Activated naive CD4-positive, alpha-beta T cell (primary cell): ENCODE data around the gene SLC11A2.
"Not testable (repeated sequence)": the region's sequence is repeated elsewhere in the genome, so short reads cannot be mapped to it uniquely, and the experiment has no call there.

Experiments
- DNase-seq, 4 experiments: peaks; one replicate each; lab custom pipeline; 2025; lab: John Stamatoyannopoulos, UW

Gene SLC11A2

DNA sequence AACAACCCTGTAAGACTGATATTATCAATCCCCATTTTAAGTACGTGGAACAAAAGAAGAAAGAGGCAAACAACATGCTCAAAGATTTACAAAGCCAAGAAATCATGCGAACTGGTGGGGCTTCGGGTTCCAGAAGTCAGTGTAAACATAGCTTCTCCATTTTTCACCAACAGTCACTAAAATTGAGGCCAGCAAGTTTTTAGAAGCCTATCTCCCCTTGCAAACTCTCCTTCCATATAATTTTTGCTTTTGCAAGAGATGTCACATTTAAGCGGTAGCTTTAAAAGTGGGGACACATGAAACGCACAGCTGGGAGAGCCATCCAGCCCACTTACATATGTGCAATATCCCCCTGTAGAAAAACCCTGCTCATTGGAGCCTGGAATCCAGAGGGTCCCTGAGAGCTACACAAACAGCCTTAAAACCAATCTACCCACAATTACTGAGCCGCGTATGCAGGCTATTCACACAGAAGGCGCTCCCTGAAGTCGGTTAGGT is 797 bp downstream of the SLC11A2 start:
- no peak for DNase-seq

DNA sequence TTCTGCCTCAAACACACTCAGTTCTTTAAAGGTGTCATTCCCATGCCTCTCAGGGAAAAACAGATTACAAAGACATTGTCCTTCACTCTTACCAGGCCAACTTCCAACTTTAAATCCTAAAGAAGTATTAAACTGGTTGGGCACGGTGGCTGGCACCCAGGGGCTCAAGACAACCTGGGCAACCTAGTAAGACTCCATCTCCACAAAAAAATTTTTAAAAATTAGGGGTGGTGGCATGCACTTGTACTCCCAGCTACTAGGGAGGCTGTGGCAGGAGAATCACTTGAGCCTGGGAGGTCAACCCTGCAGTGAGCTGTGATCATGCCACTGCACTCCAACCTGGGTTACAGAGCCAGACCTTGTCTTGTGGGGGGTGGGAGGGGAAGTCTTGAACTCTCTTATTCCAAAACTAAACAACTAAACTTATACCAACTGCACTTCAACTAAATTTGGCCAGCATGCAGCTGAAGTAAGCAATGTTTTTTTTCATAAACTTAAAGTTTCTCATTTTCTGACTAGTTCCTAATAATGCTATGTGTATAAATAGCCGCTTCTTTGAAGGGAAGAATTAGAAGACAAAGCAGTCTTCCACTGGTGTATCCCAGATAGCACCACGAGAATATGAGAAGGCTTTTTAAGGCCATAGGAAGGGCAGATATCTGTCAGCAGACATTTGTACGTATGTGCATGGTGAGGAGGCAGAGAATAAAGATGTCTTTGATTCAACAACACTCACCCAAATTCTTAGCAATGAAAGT is 2.4 kb downstream of the SLC11A2 start:
- DNase-seq: no peak

DNA sequence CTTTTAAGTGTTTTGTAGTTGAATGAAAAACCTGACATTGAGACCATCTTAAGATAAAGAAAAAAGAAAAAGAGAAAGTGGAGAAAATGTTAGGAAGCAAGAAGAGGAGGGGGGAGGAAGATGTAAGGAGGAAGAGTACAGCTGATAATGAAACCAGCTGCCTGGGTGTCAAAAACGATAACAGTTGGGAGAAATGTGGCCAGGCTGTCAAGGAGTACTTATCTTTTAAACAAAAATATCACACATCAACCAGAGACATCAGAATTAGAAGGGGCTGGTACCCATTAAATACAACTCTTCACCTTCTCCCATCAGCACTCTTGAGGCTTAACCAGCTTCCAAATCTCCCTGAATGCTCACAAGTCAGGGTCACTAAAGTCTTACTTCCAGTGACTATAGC is 4.5 kb downstream of the SLC11A2 start:
- DNase-seq: no peak

DNA sequence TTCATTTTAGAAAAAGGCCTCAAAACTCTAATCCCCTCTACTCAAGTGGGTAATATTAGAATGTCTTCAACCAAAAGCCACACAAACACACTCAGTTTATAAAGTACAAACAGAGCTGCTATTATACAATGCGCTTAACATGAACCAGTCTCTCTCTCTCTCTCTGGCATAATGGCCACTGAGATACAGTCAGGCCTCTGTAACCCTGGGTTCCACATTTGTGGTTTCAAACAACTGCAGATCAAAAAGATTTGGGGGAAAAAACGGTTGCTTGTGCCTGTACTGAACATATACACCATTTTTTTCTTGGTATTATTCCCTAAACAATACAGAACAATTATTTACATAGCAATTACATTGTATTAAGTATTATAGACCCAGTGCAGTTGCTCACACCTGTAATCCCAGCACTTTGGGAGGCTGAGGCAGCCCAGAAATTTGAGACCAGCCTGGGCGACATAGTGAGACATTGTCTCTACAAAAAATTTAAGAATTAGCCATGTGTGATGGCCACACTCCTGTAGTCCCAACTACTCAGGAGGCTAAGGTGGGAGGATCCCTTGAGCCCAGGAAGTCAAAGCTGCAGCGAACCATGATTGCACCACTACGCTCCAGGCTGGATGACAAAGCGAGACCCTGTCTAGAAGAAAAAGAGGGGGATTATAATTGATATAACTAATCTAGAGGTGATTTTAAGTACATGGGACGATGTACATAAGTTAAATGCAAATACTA is 5.6 kb downstream of the SLC11A2 start:
- DNase-seq: no peak

DNA sequence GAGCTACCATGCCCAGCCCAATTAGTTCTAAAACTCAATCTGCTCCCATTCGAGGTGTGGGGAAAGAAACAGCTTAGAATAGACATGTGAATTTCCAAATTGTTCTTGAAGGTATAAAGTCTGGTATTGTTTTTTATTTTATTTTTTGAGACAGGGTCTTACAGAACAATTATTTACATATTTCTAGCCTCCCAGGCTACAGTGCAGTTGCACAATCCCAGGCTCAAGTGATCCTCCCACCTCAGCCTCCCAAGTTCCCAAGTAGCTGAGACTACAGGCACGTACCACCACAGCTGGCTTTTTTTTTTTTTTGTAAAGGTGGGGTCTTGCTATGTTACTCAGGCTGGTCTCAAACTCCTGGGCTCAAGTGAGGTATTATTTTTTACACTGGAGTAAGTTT is 6.3 kb downstream of the SLC11A2 start:
- no peak for DNase-seq

DNA sequence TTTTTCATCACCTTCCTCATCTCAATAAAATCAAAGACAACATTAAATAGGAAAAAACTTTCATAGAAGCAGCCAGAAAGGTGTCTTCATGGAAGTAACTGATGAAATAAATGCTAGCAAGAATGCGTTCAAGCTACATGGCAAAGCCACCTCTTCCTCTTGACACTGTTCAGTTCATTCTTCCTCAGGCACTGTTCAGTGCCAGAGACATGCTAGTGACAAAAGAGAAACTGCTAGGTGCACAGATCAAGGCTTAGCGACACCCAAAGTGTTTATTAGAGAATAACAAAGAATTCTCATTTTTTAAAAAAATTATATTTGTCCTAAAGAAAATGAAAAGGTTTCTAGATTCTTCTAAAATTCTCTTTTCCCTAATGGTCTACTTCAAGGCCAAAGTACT is 7.2 kb downstream of the SLC11A2 start:
- no peak for DNase-seq

DNA sequence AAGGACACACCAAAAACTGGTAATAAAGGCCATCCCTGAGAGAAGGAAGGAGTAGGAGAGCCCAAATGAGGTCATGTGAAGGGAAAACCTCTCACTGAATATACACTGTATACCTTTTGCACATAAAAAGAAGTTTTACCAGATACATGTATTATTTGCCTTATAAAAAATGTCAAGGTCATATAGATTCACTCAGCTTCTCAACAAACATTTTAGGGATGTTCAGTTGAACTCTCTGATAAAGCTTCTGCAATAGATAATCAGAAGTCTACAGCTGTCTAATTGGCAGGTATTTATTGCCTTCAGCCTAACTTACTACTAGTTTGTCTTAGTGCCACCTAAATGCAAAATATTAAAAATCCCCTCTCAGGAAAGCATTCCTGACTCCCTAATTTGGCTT is 8.7 kb downstream of the SLC11A2 start:
- DNase-seq: no peak

DNA sequence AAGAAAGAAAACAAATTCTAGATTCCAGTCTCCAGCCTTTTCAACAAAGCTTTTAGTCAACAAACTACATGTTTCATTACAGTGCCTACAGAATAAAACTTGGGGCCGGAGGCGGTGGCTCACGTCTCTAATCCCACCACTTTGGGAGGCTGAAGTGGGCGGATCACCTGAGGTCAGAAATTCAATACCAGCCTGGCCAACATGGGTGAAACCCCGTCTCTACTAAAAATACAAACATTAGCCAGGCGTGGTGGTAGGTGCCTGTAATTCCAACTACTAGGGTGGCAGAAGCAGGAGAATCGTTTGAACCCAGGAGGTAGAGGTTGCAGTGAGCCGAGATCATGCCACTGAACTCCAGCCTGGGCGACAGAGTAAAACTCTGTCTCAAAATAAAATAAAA is 11.7 kb downstream of the SLC11A2 start:
- DNase-seq: not testable (repeated sequence)

DNA sequence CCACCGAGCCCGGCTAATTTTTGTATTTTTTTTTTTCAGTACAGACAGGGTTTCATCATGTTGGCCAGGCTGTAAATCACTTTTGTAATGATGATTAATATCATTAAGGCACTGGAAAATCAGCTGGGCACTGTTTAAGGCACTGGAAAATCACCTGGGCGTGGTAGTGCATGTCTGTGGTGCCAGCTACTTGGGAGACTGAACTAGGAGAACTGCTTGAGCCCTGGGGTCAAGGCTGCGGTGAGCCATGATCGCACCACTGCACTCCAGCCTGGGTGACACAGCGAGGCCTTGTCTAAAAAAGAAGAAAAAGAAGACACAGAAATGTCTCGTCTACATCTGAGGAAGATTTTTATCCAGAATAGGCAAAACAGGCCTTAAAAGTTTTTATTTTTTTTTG is 12.7 kb downstream of the SLC11A2 start:
- DNase-seq: no peak

DNA sequence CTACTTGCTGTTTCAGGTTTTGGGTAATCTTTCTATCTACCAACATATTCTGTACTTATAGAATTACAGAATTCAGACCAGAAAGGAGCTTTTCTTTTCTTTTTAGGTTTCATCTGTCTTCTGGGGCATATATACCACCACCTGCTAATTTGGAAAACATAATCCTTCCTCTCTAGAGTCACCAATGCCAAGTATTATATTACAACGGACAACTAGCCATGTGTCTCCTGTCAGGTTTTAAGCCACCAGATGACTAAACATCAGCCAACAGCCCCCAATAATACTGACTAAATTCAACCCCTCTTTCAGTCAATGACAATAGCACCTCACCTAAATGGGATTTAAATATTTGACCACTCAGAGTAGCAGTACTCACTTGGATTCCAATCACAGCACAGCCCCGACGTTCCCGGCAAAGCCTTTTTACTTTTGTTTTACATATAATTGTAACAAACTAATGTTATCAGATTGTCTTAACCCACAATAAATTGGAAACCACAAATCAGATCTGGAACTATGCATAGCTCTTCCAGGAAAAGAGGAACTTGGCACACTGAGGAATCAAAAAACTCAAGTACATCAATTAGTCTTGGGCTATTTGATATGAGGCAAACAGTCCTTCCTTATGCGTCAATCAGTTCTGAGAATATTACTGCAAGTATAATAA is 13.5 kb downstream of the SLC11A2 start:
- no peak for DNase-seq

DNA sequence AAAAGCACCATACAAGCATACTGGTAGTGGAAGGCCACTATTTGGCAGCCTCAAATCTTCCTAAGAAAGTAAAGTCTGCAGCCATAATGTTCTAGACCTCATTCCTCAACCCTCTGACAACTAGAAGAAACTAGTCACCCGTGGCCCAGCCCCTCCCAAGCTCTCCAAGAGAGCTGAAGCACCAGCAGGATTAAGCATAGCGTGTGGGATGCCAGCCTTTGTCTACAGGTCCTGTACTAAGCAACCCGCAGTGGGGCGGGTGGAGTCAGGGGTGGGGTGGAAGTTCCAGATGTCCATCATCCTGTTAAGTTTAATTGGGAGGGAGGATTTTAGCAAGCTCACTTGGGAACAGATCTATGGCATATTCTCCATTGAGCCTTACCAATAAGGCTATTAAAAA is 14.2 kb downstream of the SLC11A2 start:
- DNase-seq: no peak

DNA sequence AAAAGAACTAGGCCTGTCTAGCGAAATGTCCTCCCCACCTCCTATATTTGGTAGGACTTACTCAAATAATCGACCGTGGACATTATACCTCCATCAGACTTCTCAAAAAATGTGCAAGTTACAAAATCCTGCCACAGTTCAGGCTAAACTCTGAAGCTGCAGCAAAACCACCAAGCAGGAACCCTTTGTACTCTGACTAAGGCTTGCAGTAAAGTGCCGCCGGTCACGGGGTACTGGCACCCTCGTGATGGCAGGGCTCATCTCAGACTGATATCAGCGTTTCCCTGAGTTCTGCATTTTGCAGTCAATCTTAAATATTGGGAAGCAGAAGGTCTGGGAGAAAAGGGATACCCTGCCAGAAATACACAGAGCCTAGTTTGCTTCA is 17.1 kb downstream of the SLC11A2 start:
- peak in 3 of 4 experiments; percentile 14 to 53 (median 28) for DNase-seq

DNA sequence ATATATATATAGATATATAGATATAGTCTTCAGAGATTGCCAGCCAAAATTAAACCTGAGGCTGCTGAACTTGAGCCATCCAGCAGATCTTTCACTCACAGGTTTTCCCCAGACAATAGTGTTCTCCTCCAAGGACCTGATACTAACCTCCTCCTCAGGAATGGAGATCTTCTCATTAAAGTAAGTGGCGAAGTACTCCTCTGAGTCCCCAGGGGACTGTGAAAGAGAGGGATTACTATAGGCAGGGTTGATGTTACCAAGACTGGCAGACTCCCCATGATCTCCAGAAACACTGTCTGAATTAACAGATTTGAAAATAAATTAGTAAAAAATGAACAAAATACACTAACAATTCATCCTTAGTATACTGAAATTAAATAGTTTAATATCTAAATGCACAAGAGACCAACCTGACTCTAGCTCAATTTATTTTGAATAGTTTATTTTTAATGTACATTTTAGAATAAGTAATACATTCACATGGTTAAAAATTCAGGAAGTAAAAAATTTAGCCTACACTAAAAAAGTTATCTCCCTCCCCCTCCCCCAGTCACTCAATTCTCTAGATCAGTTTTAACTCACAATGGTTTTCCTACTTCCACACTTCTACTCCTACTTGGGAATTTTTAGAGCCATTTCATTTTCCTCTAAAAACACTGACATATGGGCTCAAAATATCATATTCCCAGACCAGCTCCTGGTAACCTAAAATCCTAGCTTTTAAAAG is 17.7 kb downstream of the SLC11A2 start:
- DNase-seq: no peak

DNA sequence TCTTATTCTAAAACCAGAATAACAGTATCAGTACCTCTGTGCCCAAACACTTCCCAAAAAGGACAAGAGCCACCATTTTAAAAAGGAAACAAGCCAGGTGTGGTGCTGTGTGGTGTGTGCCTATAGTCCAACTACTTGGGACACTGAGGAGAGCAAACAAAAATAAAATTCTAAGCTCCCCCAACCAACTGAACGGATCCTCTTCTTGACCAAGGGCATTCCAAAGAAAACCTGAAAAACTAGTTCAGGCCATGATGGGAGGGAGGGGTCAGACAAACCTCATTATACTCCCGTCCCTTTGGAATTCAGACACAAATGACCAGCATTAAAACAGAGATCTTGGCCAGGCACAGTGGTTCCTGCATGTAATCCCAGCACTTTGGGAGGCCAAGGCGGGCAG is 20.5 kb downstream of the SLC11A2 start:
- DNase-seq: no peak

DNA sequence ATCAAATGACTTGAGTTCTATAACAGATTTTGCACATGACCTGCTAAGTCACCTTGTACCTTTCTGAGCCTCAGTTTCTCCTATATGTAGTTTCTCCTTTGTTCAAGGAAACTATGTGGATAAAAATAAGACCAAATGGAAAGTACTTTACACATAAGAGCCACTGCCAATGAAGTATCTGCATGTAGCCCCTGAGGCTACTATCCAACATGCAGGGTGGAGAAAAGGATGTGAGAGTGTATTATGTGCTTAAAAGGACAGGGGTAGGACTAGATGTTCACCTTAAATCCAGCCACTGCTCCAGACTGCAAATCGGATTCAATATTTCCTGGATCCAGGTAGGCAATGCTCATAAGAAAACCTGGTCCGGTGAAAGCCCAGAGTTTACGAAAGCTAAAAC is 21.2 kb downstream of the SLC11A2 start:
- DNase-seq: no peak

DNA sequence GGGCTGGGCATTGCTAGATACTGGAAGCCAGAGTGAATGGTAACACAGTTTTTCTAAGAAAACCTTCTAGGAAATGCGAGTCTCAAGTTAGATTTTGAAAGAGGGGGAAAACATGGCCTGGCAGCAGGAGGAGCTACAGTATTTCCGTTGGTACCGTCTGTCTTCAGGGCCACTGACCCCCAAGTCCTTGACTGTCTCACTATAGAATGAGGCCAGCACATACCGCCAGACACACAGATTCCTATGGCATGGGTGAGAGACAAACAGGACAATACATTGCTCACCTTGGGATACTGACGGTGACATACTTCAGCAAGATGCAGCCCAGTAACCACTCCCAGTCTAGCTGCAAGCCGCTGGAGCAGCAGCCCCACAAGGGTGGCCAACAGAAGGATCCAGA is 21.7 kb downstream of the SLC11A2 start:
- DNase-seq: no peak

DNA sequence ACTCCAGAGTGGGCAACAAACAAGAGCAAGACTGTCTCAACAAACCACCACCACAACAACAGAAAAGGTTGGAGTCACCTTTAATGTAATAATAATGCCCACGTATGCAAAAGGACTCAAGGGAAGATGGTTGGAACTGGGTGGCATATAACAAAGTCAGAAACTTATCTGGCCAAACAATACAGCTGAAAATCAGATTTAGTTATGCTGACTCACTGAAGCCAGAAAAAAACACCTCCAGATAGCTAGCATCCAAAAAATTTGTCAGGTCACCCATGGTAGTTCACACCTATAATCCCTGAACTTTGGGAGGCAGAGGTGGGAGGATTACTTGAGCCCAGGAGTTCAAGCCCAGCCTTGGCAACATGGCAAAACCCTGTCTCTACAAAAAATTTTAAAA is 24.4 kb downstream of the SLC11A2 start:
- no peak for DNase-seq

DNA sequence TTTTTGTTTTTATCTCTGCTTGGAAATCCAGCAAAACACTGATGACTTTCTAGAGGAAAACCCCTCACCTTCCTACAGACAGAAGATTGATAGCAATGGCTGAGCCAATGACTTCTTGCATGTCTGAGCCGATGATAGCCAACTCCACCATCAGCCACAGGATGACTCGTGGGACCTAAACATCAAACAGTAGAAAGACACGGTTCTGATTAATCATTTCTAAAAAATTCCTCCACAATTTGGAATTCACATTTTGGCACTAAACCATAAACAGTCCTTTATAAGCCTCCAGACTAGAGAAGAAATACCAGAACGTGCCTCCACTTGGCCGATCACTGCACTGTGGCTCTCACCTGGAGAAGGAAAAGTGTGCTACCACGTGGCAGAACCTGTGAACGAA is 25.9 kb downstream of the SLC11A2 start:
- DNase-seq: no peak

DNA sequence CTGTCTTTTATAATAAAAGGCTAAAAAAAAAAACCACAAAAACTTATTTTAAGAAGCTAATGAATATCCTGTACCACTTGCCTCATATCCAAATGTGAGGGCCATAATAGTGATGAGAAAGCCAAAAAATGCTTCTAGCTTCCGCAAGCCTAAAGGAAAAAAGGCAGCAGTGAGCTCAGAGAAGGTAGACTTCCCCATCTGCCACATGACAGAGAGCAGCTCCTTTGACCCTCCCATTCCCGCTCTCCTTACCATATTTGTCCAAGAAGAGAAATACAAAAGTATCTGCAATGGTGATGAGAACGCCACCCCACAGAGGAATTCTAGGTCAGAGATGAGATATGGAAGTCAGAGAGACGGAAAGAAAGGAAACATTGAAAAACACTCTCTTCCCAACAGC is 27.1 kb downstream of the SLC11A2 start:
- DNase-seq: no peak

DNA sequence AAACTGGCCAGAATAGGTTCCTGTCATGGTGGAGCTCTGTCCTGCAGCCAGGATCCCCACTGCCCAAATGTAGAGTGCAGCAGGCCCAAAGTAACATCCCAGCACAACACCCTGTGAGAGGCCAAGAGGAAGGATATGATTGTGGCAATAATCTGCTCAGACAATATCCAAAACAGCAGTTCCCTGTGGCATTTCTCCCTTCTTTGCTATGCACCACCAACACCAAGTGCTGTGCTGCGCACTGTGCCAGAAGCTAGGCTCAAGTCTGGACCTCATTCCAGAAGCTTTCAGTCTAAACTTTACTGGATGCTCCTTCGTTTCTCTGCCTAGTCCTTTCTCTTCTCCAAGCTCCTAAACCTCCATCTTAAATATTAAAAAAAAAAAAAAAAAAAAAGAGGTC is 33.4 kb downstream of the SLC11A2 start:
- DNase-seq: no peak

DNA sequence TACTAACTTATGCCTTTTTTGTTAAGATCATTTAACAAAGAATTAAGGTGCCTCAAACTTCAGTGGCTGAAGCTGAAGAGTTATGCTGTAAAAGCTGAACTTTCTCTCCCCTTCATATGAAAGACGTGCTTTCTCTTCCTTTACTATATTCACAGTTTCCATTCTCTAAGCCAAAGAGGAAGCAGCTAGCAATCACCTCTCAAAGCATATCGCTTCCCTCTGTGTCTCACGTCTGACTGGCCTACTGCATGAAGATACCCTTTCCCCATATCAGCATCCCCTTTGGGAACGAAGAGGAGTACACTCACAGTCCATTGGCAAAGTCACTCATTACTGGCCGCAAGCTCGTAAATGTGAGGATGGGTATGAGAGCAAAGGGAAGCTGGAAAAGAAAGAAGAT is 34.9 kb downstream of the SLC11A2 start:
- DNase-seq: no peak

DNA sequence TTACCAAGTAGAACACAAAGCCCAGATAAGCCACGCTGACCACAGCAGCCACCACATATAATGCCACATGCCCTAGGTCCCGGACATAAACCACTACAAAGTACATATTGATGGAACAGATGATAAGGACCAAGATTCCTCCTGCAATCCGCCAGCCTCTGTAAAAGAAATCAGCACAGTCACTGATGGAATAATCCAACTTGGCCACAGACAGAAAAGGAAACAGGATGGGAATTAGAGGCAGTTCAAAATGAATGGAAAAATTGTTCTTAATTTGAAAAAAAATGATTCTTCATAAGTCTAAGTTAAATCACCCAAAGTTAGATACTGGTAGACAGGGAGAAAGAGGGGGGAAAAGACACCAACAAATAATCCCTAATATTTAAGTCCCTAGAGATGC is 35.4 kb downstream of the SLC11A2 start:
- DNase-seq: no peak
